ENCODE results near the gene CHN1.

Gene CHN1

GRCh38 chr2:174918886-174919526, 86.2 kb downstream of the CHN1 start:
- no peak for DNase-seq

- DNase-seq, result no peak
These were observed 88.8 kb downstream of the CHN1 start for GRCh38 chr2:174916270-174916930.

GRCh38 chr2:174914853-174915760, 90.1 kb downstream of the CHN1 start:
- no peak for DNase-seq

DNA sequence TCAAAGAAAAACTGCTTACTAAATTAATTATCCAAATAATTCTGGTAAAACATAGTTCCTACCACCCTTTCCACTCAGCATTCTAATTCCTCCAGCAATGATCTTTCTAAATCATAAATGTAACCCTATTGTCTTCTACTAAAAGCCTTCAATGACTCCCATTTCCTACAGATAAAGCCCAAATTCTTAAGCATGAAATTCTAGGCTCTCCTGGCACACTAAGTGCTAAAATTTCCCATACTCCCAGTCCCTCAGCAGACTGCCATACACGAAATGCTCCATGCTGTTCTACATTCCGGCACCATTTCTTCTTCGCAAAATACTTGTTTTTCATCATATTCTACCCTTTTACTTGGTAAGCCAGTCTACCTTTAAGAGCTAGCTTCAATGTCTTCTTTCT, 96.9 kb downstream of the CHN1 start:
- no peak for DNase-seq

DNA sequence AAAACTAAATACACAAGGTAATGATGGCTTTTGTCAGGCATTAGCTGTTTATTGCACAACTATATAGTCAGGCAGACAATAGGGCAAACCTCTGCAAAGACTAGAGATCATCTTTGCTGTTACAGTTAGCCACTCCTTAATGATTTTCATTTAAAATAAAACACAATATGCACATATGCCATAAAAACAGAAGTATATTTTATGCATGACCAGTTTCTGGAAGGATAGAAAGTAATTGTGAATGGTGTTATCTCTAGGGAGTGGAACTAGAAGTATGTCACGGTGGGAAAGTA, 102.0 kb downstream of the CHN1 start:
- DNase-seq, result no peak

DNA sequence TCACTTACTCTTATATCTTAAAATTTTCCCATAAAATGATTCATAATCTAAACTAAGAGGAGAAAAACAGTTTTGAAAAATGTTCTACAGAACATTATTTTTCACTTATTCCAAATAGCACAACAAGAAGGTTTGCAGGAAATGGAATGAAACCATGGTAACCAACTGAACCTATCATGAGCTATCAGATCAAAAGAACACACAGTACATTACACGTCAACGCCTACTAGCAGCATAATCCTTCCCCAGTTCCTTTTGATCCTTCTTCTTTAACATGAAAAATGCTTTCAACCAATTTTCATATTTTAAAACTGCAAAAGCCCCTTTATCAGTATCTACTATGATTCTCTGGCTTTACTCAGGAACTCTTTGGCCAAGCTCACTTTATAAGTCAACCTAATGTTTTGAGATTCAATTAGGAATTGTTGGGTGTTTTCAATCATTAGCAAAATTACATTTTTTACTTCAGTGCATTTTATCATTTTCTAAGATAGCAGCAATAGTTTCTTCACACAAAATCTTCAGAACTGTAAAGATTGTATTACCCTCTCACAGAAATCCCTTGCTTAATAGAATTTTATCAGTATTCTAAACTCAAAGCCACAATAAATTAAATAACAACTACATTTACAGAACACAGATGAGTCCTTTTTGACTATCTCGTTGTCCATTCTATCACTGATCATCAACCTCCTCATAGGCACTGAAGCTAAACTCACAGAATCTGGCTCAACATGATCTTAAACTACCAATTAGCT, 102.5 kb downstream of the CHN1 start:
- DNase-seq, result no peak

GRCh38 chr2:174901075-174901474, 104.1 kb downstream of the CHN1 start:
- no peak for DNase-seq

DNA sequence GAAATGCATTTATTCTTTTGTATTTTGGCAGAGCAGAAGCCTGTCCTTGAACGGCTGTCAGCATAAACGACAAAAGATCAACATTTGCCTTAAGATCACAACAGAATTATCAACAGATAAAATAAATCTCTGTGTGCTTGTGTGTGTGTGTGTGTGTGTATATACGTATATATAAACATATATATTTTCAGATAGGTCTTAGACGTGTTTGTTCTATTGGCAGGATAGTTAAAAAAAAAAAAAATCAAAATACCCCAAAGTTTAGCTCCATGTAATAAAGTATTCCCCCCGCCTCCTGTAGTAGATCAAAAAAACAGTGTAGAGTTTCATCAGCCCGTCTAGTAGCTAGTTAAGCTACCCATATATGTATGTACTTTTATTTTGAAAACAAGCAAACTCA, 107.9 kb downstream of the CHN1 start:
- DNase-seq, result no peak

DNA sequence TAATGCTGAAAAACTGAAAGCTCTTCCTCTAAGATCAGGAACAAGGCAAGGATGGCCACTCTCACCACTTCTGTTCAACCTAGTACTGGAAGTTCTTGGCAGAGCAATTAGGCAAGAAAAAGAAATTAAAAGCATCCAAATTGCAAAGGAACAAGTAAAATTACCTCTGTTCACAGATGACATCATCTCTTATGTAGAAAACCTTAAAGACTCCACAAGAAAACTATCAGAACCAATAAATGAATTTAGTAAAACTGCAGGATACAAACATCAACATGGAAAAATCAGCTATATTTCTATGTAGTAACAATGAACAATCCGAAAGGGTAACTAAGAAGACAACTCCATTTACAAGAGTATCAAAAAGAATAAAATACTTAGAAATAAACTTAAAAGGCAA, 112.2 kb downstream of the CHN1 start:
- no peak for DNase-seq

- DNase-seq, result no peak
These were observed 112.6 kb downstream of the CHN1 start for GRCh38 chr2:174892546-174892945.

- DNase-seq, result no peak
These were observed 116.4 kb downstream of the CHN1 start for GRCh38 chr2:174888646-174889271.

DNA sequence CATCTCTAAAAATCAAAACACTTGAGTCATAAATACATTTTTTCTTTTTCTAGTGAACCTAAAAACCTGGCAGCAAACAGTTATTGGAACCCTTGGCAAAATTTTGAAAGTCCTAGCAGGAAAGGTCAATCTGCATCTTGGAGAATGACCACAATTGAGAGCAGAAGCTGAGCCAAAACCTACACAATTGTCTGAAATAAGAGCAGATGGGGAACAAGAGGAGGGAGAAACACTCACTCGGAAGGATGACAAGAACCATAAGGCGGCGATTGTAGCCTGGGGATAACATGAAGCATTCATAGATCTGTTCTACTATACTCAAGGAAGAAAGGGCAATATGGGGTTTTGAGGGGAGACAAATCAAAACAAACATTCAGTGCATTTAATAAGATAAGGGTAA, 117.0 kb downstream of the CHN1 start:
- no peak for DNase-seq

DNA sequence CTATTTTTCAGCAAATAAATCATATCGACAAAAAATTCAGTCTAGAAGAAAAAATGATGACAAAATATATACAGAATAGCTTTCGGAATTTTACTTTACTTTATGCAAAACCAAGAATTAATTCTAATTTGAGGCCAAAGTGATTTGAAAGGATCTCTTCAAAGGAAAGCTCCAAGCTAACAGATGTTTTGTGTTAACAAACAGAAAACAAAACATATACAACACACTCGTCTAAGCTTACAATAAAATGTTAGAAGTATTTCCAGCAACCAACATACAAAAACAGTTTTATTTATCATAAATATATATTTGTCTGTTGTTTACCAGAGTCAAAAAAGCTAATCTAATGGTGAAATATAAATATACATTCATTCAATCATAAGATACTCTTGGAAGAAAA, 122.8 kb downstream of the CHN1 start:
- DNase-seq, result no peak

DNA sequence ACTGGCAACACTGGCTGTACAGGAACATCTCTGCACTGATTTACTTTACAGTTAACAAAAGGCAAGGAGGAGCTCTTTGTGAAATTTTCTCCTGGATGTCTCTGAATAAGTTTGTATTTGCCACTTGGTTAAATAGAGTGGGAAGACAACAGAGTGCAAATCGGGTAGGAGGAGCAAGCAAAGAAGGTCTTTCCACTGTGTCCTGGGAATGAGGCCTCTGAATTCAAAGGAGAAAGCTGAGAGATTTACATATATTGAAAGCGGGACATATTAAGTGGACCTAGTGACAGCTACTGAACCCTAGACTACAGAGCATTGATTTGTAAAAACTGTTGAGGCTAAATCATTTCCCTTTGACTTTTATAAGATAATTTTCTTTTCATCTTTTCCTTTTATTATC, 123.5 kb downstream of the CHN1 start:
- DNase-seq, result no peak

DNA sequence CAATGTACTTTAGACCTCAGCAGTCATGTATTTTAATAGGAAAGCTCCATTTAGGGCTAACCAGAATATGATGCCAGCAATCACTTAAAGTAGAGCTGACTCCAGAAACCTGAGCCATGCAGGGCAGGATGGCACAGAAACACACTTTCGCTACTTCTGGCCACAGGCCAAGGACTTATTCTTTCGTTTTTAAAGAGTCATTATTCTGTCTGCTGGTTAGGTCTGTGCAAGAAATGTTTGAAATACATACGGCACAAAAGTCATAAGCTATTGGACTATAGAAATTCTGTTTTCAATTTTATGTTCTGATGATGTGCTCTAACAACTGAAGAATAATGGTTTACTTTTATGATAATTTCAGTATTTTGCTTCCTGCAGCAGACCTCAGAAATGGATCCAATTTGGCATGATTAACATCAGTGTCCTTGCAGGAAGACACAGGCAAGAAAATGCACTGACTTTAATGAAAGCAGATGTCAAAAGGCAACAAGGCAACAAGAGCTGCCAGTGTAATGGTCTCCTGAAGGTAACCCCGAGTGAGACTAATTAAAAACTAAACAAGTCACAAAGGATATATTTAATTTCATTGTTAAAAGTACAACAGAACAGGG, 126.5 kb downstream of the CHN1 start:
- no peak for DNase-seq

DNA sequence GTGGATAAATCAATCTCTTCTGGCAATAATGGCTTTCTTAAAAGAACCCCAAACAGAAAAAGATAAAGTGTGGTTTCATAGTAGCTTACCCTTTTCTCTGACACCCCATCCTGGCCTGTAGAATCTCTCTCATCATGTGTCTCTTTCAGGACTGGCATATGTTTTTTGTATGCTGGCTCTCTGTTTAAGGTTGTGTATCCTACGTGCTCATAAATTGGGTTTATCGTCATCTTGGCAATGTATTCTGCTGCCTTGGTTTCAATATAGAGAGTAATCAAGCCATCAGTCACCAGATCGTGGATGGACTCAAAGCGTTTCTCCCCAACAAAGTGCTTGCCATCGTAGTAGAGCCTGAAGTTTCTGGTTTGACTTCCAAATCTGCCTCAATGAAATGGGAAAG, 127.4 kb downstream of the CHN1 start:
- DNase-seq, result no peak

GRCh38 chr2:174877301-174877700, 127.9 kb downstream of the CHN1 start:
- no peak for DNase-seq

DNA sequence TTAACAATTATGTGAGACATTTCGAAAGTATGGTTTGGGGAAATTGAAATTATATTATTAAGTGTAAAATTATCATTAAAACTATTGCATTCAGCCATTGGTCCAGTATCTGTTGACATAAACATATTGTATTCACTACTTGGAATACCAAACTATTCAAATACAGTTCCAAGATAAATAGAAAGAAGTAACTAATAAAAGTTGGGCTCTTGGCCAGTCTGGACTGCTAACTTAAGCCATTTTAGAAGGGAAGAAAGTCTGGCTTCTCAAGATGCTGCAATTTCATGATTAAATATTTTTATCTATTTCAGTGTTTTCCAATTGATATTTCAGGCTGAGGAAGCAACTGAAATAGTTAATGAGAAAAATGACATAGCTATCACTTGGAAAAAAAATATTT, 131.1 kb downstream of the CHN1 start:
- no peak for DNase-seq

GRCh38 chr2:174873471-174873870, 131.7 kb downstream of the CHN1 start:
- DNase-seq, result no peak

GRCh38 chr2:174870787-174871186, 134.4 kb downstream of the CHN1 start:
- DNase-seq, result no peak

GRCh38 chr2:174868878-174869277, 136.3 kb downstream of the CHN1 start:
- no peak for DNase-seq

GRCh38 chr2:174866421-174866820, 138.8 kb downstream of the CHN1 start:
- DNase-seq, result no peak

All from GOT3 (cell line).